ENCODE data around the gene CCDC88B.
A peak's percentile ranks its signal among the peaks of the same experiment; 100 is the strongest.

CCDC88B gene, protein sequence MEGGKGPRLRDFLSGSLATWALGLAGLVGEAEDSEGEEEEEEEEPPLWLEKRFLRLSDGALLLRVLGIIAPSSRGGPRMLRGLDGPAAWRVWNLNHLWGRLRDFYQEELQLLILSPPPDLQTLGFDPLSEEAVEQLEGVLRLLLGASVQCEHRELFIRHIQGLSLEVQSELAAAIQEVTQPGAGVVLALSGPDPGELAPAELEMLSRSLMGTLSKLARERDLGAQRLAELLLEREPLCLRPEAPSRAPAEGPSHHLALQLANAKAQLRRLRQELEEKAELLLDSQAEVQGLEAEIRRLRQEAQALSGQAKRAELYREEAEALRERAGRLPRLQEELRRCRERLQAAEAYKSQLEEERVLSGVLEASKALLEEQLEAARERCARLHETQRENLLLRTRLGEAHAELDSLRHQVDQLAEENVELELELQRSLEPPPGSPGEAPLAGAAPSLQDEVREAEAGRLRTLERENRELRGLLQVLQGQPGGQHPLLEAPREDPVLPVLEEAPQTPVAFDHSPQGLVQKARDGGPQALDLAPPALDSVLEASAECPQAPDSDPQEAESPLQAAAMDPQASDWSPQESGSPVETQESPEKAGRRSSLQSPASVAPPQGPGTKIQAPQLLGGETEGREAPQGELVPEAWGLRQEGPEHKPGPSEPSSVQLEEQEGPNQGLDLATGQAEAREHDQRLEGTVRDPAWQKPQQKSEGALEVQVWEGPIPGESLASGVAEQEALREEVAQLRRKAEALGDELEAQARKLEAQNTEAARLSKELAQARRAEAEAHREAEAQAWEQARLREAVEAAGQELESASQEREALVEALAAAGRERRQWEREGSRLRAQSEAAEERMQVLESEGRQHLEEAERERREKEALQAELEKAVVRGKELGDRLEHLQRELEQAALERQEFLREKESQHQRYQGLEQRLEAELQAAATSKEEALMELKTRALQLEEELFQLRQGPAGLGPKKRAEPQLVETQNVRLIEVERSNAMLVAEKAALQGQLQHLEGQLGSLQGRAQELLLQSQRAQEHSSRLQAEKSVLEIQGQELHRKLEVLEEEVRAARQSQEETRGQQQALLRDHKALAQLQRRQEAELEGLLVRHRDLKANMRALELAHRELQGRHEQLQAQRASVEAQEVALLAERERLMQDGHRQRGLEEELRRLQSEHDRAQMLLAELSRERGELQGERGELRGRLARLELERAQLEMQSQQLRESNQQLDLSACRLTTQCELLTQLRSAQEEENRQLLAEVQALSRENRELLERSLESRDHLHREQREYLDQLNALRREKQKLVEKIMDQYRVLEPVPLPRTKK (N-terminal part only)

DNA sequence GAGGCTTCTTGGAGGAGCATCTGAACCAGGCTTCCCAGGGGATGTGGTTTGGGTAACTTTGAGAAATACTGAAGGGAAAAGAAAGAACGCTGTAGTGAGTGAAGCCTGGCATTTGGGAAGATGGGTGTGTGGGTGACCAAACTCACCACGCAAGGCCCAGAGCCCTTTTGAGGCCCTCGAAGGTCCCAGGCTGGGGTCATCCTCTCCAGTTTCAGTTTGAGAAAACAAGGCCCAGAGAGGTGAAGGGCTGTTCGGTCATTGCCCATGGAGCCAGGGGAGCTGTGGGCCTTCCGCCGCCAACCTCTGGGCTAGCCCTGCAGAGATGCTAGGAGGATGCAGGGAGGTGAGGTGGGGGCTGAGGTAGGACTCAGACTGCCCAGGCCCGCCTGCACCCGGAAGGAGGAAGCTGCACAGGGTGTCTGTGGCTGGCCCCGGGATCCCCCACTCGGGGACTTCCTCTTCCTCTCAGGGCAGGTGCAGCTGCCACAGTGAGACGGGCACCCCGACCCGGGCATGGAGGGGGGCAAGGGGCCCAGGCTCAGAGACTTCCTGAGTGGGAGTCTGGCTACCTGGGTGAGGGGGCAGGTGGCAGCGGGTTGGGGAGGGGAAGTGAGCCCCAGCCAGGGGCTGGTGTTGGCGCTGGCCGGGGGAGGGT, at the start of gene CCDC88B:
Gene CCDC88B, plus strand, starts transcription at position 451 of the 655 bp plus-strand sequence. Its CDS starts 63 bp downstream, at position 514.
- DNase-seq (ENCODE audit: low read depth in 1 of 2, low spot score in 1 of 2), result peak; percentile 60 to 72

DNA sequence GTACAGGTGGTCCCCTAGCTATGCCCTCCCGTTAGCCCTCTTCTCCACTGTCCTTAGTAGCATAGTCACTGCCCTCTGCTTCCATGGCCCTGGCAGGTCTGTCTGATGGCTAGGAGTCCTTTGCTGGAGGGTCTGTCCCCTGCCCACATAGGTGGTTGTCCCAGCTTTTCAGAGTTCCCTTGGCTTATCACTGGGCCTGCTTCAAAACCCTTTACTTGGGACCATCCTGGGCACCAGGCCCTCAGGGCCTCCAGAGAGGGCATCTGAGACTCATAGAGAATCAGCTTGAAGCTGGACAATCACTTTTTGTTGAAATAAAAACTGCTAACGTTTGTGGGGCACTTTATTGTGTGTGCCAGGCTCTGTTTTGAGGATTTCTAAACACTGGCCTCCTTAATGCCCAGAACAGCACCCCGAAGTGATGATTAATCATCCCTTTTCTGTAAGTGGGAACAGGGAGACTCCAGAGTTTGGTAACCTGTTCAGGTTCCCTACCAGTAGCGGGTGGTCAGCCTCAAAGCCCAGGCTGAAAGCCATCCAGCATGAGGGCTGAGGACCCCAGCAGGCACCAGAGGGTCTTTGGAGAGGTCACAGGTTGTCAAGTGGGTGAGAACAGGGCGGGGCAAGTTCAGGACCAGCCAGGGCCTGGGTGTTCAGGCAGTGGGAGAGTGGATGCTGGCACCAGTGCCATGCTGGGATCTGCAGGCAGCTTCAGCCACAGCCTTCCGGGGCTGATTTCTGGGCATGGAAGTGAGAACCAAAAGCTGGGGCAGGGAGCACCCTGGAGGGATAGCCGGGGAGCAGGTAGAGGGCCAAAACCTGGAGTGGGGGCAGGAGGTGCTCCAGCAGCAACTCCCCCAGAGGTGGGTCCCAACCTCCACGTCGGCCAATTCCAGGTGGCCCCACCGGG, 49.4 kb upstream of the CCDC88B start:
- no peak for DNase-seq (ENCODE audit: low read depth in 1 of 2, low spot score in 1 of 2)

DNA sequence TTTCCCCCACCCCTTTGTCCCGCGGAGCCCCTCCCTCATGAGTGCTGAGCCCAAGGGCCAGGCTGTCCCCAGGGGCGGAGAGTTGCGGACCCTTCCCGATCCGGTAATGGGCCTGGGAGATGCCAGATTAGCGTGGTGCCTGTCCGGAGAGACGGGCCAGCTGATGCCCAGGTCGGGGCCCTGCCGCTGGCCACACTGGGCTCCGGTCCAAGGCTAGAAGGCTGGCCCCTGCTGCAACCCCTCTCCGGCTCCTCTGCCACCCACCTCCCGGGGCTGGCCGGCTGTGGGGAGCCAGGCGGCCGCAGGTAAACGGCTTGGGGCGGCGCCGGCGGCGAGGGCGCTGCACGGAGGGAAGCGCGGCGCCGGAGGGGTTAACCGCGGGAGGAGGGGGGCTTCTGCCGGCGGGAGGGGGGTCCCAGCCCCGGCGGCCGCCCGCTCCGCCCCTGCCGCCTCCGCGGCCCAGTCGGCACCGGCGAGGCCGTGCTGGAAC, 48.7 kb upstream of the CCDC88B start, which contains the start of gene KCNK4:
Gene KCNK4, plus strand, starts transcription at position 41 of the 490 bp plus-strand sequence. CDS start 1,717 bp downstream, outside the sequence.
- no peak for DNase-seq (ENCODE audit: low read depth in 1 of 2, low spot score in 1 of 2)

DNA sequence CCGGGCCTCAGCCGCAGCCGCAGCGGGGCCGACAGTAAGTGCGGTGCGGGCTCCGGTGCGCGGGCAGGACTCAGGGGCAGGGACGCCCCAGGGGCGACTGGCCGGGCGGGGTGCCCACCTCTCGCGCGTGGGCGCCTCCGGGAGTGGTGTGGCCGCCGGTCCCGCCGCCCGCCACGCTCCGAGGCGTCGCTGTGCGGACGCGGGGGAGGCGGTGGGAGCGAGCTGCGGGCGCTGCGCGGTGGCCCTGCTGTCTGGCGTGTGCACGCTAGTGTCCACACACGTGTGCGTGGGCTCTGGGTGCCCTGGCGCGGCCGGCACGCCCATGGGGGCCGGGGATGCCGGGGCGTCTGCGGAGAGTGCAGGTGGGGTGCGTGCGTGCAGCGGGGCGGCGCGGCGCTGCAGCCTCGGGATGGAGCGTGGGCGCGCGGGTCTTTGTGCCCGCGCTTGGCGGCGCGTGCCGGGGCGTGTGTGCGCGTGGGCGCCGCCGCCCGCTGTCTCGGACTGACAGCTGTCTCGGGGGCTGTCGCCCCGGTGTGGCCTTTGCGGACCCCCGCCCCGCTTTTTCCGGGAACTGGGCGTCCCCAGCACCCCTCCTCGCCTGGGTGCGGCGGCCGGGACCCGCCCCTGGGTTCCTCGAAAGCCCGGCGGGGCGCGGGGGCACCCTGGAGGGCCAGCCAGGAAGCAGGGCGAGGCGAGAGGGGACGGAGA, 48.1 kb upstream of the CCDC88B start:
- DNase-seq (ENCODE audit: low read depth in 1 of 2, low spot score in 1 of 2), result no peak

DNA sequence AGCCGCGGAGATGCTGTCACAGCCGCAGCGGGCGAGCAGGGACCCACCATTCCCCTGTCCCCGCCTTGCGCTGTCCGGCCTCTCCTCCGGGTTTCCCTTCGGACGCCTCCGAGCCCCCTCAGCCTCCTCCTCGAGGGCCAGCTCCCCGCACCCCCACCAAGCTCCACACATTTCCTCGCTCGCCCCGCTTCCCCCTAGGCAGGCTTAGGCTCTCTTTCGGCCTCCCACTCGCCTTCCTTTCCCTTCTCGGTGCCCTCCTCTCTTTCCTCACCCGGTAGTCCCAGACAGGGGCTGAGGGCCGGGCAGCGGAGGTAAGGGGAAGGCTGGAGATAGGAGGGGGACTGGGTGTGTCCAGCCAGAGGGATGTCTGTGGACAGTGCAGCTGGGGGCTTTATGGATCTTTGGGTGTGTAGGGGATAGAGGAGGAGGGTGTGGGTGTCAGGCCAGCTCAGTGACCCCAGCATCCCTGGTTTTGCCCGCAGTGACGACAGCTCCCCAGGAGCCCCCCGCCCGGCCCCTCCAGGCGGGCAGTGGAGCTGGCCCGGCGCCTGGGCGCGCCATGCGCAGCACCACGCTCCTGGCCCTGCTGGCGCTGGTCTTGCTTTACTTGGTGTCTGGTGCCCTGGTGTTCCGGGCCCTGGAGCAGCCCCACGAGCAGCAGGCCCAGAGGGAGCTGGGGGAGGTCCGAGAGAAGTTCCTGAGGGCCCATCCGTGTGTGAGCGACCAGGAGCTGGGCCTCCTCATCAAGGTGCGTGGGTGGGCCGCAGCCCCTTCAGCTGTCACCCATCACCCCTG, 47.3 kb upstream of the CCDC88B start:
- no peak for DNase-seq (ENCODE audit: low read depth in 1 of 2, low spot score in 1 of 2)

DNA sequence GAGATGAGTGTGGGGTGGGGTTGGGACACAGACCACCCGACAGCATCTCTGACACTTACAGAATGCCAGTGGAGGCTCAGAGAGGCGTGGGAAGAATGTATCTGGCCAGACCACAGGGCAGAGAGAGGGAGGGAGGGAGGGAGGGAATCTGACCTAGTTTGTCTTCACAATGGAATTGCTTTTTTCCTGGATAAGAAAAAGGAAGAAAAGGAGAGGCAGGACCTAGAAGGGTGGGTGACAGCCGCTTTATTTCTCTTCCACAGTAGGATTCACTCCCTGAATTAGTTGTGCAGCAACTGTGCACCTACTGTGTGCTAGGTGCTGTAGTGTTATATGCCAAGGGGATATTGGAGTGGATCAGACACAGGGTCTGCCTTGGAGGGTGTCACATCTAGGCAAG, 45.2 kb upstream of the CCDC88B start:
- no peak for DNase-seq (ENCODE audit: low read depth in 1 of 2, low spot score in 1 of 2)

DNA sequence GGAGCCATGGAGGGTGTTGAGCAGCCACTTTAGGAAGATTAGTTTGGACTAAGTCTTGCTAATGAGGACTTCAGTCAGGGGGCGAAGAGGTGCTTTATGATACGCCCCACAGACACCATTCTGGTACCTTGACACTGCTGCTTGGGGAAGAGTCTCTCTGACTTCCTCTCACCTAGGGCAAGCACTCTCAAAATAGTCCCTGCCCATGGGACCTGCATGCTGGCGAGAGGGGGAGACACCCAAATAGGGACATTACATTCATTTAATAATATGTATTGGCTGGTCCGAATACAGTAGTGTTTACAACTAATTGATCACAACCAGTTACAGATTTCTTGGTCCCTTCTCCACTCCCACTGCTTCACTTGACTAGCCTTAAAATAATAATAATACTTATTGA, 44.2 kb upstream of the CCDC88B start:
- DNase-seq (ENCODE audit: low read depth in 1 of 2, low spot score in 1 of 2), result no peak

DNA sequence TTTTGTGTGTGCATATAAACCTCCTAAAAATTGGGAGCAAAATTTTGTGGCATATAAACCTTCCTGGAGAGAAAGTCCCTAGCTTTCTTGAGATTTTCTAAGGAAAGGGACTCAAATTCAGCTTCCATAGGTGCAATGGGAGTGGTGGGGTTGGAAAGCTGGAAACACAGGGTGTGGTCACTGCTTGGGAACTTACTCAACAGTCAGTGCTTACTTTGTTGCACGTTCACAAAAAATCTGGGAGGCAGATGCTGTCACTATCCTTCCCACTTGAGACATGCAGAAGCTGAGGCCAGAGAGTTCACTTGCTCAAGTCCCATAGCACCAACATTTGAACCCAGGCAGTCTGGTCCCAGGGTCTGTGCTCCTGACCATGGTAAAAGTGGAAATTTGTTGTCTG, 43.8 kb upstream of the CCDC88B start:
- no peak for DNase-seq (ENCODE audit: low read depth in 1 of 2, low spot score in 1 of 2)

DNA sequence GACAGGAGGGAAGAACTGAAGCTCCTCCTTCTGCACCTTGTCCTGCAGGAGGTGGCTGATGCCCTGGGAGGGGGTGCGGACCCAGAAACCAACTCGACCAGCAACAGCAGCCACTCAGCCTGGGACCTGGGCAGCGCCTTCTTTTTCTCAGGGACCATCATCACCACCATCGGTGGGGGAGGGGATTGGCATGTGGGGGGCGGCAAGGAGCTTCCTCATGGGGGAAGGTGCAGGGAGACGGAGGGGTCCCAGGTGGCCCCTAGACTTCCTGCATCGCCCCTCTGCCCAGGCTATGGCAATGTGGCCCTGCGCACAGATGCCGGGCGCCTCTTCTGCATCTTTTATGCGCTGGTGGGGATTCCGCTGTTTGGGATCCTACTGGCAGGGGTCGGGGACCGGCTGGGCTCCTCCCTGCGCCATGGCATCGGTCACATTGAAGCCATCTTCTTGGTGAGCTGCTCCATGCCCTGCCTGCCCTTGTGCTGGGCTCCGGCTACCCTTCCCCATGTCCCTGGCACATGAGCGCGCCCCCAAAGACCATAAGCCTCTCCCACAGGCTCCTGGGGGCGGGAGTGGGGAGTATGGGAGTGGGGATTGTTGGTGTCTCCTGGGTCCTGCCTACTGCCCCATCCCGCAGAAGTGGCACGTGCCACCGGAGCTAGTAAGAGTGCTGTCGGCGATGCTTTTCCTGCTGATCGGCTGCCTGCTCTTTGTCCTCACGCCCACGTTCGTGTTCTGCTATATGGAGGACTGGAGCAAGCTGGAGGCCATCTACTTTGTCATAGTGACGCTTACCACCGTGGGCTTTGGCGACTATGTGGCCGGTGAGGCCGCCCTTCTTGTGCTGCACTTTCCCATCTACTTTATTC, 42.9 kb upstream of the CCDC88B start:
- DNase-seq (ENCODE audit: low read depth in 1 of 2, low spot score in 1 of 2), result no peak

DNA sequence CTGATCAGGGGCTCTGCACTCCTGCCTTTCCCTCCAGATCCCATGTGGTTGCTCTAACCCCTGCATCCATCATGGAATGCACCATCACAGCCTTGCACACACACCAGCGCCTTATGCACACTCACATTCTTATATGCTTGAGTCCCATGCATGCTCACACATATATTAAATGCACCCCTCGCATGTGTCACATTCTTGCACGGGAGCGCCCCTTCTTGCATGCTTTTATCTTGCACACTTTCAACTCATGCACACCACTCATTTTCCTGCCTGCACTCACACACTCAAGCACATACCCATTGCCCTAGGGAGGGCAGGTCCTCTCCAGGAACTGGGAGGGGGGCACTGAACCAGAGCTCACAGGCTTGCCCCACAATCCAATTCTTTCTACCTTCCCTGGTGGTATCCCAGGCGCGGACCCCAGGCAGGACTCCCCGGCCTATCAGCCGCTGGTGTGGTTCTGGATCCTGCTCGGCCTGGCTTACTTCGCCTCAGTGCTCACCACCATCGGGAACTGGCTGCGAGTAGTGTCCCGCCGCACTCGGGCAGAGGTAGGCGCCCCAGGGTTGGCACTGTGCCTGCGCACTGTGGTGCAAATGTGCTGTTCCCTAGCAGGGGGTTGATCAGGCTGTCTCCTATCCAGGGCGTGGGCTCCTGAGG, 42.2 kb upstream of the CCDC88B start:
- no peak for DNase-seq (ENCODE audit: low read depth in 1 of 2, low spot score in 1 of 2)

DNA sequence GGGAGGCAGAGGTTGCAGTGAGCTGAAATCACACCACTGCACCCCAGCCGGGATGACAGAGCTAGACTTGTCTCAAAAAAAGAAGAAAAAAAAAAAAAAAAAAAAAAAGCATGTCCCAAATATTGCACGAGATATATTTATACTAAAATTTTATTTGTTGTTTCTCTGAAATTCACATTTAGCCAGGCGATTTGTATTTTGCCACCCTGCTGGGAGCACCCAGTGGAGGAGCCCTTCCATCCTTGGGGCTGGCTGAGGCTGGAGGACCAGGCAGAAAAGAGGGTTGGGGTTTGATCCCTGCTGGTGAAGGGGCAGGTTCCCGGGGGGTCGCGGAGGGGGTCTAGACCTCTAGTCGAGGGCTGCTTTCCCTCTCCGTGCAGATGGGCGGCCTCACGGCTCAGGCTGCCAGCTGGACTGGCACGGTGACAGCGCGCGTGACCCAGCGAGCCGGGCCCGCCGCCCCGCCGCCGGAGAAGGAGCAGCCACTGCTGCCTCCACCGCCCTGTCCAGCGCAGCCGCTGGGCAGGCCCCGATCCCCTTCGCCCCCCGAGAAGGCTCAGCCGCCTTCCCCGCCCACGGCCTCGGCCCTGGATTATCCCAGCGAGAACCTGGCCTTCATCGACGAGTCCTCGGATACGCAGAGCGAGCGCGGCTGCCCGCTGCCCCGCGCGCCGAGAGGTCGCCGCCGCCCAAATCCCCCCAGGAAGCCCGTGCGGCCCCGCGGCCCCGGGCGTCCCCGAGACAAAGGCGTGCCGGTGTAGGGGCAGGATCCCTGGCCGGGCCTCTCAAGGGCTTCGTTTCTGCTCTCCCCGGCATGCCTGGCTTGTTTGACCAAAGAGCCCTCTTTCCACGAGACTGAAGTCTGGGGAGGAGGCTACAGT, 40.8 kb upstream of the CCDC88B start:
- no peak for DNase-seq (ENCODE audit: low read depth in 1 of 2, low spot score in 1 of 2)

DNA sequence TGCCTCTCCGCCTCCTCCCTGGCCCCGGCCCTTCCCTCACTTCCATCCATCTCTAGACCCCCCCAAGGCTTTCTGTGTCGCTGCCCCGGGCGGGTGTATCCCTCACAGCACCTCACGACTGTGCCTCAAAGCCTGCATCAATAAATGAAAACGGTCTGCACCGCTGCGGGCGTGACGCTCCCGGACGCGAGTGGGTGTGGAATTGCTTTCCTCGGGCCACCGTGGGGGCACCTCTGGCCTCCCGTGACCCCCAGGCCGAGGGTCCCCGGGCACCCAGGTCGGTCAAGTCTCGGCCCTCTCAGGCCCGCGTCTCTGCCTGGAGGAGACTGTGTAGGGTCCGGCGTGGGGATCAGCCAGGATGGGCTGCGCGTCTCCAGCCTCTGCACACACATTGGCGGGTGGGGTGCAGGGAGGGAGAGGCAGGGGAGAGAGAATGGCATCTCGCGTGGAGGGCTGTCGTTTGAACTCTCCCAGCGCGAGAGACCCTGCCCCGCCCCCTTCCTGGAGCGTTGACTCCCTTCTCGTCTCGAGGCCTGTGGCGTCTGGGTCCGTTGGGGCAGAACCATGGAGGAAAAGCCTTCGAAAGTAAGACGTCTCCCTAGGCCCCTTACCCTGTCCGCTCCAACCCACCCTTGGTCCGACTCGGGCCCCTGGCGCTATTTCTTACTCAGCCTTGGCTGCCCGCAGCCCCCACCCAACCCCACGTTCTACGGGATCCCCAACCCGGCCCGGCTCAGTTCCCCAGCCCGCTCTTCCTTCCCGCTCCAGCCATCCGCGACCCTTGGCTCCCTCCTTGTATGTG, 40.0 kb upstream of the CCDC88B start, which contains the start of gene CATSPERZ:
Gene CATSPERZ, plus strand, starts transcription at position 512 of the 802 bp plus-strand sequence. Its CDS starts 53 bp downstream, at position 565.
- no peak for DNase-seq (ENCODE audit: low read depth in 1 of 2, low spot score in 1 of 2)

DNA sequence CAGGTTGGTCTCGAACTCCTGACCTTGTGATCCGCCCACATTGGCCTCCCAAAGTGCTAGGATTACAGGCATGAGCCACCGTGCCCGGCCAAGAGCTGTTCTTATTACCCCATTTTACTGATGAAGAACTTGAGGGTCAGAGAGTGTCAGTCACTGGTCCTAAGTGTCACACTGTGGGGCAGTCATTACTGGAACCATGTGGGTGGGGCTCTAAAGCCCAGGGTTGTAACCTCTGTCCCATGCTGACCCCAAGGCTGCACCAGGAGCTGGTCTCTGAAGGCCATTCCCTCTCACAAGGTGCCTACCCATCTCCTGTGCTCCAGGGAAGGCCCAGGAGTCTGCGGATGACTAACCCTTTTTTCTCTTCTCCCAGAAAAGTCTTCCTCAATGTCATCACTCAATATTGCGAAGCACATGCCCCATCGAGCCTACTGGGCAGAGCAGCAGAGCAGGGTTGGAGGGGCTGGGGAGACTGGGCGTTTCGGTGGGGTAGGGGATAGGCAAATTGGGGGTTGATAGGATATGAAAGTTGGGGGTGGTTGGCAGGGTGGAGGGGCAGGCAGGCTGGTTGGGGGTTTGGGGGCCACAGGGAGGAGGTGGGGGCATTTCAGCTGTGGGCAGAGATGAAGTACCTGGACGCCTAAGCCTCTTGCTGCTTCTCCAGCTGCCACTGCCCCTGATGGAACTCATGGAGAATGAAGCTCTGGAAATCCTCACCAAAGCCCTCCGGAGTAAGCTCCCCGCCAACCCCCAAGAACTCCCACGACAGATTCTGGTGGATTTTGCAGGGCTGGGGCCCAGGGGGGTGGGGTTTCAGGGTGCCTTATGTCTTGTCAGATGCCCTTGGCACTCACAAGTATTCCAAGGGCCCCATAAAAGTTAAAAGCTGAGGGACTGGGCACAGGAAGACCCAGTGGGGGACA, 36.6 kb upstream of the CCDC88B start:
- DNase-seq (ENCODE audit: low read depth in 1 of 2, low spot score in 1 of 2), result no peak

DNA sequence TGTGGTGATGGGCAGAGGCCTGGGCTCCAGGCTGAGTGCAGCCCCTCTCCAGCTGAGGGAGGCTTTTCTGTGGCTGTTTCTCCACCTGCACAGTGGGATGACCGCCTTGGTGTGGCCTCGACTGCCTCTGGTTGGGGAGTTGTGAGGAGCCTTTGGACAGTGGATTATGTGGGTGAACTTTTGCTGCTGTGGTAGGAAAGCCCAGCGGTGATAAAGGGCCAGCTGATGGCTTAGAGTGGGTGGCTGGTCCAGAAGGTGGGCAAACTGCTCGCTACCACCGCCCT, 36.0 kb upstream of the CCDC88B start:
- DNase-seq (ENCODE audit: low read depth in 1 of 2, low spot score in 1 of 2), result no peak
